ENCODE results near the gene PFKM.

PFKM gene

GRCh38 chr12:48080285-48080684 is 38.9 kb upstream of the PFKM start:
- TF ChIP-seq TAF1 (IDR thresholded peaks at IDR 0.05; ENCODE audit: low read depth, low read length) (no peak), SPI1 (IDR thresholded peaks at IDR 0.05; ENCODE audit: low read depth, low read length) (no peak), POU2F2 (IDR thresholded peaks at IDR 0.05; ENCODE audit: low read depth, low read length) (no peak), POLR2AphosphoS5 (IDR thresholded peaks at IDR 0.05; ENCODE audit: low read depth, low read length) (no peak), POLR2A (IDR thresholded peaks at IDR 0.05; ENCODE audit: low read depth, low read length) (no peak), PAX5 (IDR thresholded peaks at IDR 0.05; ENCODE audit: insufficient read depth, low read length, severe bottlenecking) (no peak)
- no peak for FAIRE-seq

GRCh38 chr12:48080821-48081220 is 38.3 kb upstream of the PFKM start:
- FAIRE-seq, result no peak
- TF ChIP-seq POU2F2 (IDR thresholded peaks at IDR 0.05; ENCODE audit: low read depth, low read length) (no peak), POLR2AphosphoS5 (IDR thresholded peaks at IDR 0.05; ENCODE audit: low read depth, low read length) (no peak), POLR2A (IDR thresholded peaks at IDR 0.05; ENCODE audit: low read depth, low read length) (no peak), TAF1 (IDR thresholded peaks at IDR 0.05; ENCODE audit: low read depth, low read length) (no peak), PAX5 (IDR thresholded peaks at IDR 0.05; ENCODE audit: insufficient read depth, low read length, severe bottlenecking) (no peak), SPI1 (IDR thresholded peaks at IDR 0.05; ENCODE audit: low read depth, low read length) (no peak)
- no peak for DNase-seq (ENCODE audit: insufficient read length, low spot score)

More at GRCh38 chr12:48080285-48080684, 38.9 kb upstream of the PFKM start:
- no peak for DNase-seq (ENCODE audit: insufficient read length, low spot score)

GRCh38 chr12:48084066-48084465 is 35.1 kb upstream of the PFKM start:
- FAIRE-seq (no peak), DNase-seq (ENCODE audit: insufficient read length, low spot score) (no peak)
- no peak for TF ChIP-seq SPI1 (IDR thresholded peaks at IDR 0.05; ENCODE audit: low read depth, low read length)
- no peak for TF ChIP-seq PAX5 (IDR thresholded peaks at IDR 0.05; ENCODE audit: insufficient read depth, low read length, severe bottlenecking)
- TF ChIP-seq POLR2AphosphoS5 (IDR thresholded peaks at IDR 0.05; ENCODE audit: low read depth, low read length), result no peak

- FAIRE-seq (no peak), DNase-seq (ENCODE audit: insufficient read length, low spot score) (no peak)
- TF ChIP-seq POU2F2 (IDR thresholded peaks at IDR 0.05; ENCODE audit: low read depth, low read length) (no peak), POLR2A (IDR thresholded peaks at IDR 0.05; ENCODE audit: low read depth, low read length) (no peak), SPI1 (IDR thresholded peaks at IDR 0.05; ENCODE audit: low read depth, low read length) (peak; percentile 73), PAX5 (IDR thresholded peaks at IDR 0.05; ENCODE audit: insufficient read depth, low read length, severe bottlenecking) (no peak), TAF1 (IDR thresholded peaks at IDR 0.05; ENCODE audit: low read depth, low read length) (no peak)
These were observed 34.2 kb upstream of the PFKM start for GRCh38 chr12:48084841-48085460.

- peak; percentile 46; the same call in 1 of the 2 replicates for TF ChIP-seq SPI1 (IDR thresholded peaks at IDR 0.05; ENCODE audit: low read depth, low read length)
- TF ChIP-seq POLR2A (IDR thresholded peaks at IDR 0.05; ENCODE audit: low read depth, low read length), result no peak
- FAIRE-seq (peak; percentile 5), DNase-seq (ENCODE audit: insufficient read length, low spot score) (no peak)
These were observed 32.8 kb upstream of the PFKM start for GRCh38 chr12:48086327-48086726.

- TF ChIP-seq POLR2AphosphoS5 (IDR thresholded peaks at IDR 0.05; ENCODE audit: low read depth, low read length) (no peak), SPI1 (IDR thresholded peaks at IDR 0.05; ENCODE audit: low read depth, low read length) (no peak), TAF1 (IDR thresholded peaks at IDR 0.05; ENCODE audit: low read depth, low read length) (no peak), POLR2A (IDR thresholded peaks at IDR 0.05; ENCODE audit: low read depth, low read length) (no peak), PAX5 (IDR thresholded peaks at IDR 0.05; ENCODE audit: insufficient read depth, low read length, severe bottlenecking) (no peak), POU2F2 (IDR thresholded peaks at IDR 0.05; ENCODE audit: low read depth, low read length) (no peak)
- no peak for DNase-seq (ENCODE audit: insufficient read length, low spot score)
- no peak for FAIRE-seq
These were observed 26.6 kb upstream of the PFKM start for GRCh38 chr12:48092611-48093010.

GRCh38 chr12:48104531-48104930 is 14.6 kb upstream of the PFKM start:
- DNase-seq (ENCODE audit: insufficient read length, low spot score), result no peak
- TF ChIP-seq POLR2AphosphoS5 (IDR thresholded peaks at IDR 0.05; ENCODE audit: low read depth, low read length) (no peak), POLR2A (IDR thresholded peaks at IDR 0.05; ENCODE audit: low read depth, low read length) (no peak), SPI1 (IDR thresholded peaks at IDR 0.05; ENCODE audit: low read depth, low read length) (no peak), TAF1 (IDR thresholded peaks at IDR 0.05; ENCODE audit: low read depth, low read length) (no peak), POU2F2 (IDR thresholded peaks at IDR 0.05; ENCODE audit: low read depth, low read length) (no peak), PAX5 (IDR thresholded peaks at IDR 0.05; ENCODE audit: insufficient read depth, low read length, severe bottlenecking) (no peak)
- FAIRE-seq, result no peak

- FAIRE-seq (peak; percentile 64), DNase-seq (ENCODE audit: insufficient read length, low spot score) (peak; percentile 27)
These were observed 13.8 kb upstream of the PFKM start for GRCh38 chr12:48105321-48105866.

GRCh38 chr12:48105867-48106680 is 13.1 kb upstream of the PFKM start, which contains the start of gene SENP1:
Gene SENP1, minus strand, starts transcription at chr12:48106079. Its CDS starts 4,607 bp downstream, at chr12:48101472.
- FAIRE-seq, result peak; percentile 70
- peak; percentile 67 for DNase-seq (ENCODE audit: insufficient read length, low spot score)
- TF ChIP-seq SPI1 (IDR thresholded peaks at IDR 0.05; ENCODE audit: low read depth, low read length) (no peak), POLR2AphosphoS5 (IDR thresholded peaks at IDR 0.05; ENCODE audit: low read depth, low read length) (peak; percentile 79), TAF1 (IDR thresholded peaks at IDR 0.05; ENCODE audit: low read depth, low read length) (peak; percentile 73), POLR2A (IDR thresholded peaks at IDR 0.05; ENCODE audit: low read depth, low read length) (peak; percentile 79), PAX5 (IDR thresholded peaks at IDR 0.05; ENCODE audit: insufficient read depth, low read length, severe bottlenecking) (peak; percentile 99), POU2F2 (IDR thresholded peaks at IDR 0.05; ENCODE audit: low read depth, low read length) (no peak; the same call in 1 of the 2 replicates)

More at GRCh38 chr12:48105321-48105866, 13.8 kb upstream of the PFKM start:
- TF ChIP-seq SPI1 (IDR thresholded peaks at IDR 0.05; ENCODE audit: low read depth, low read length) (no peak), PAX5 (IDR thresholded peaks at IDR 0.05; ENCODE audit: insufficient read depth, low read length, severe bottlenecking) (no peak), TAF1 (IDR thresholded peaks at IDR 0.05; ENCODE audit: low read depth, low read length) (peak; percentile 33; the same call in 1 of the 2 replicates), POLR2A (IDR thresholded peaks at IDR 0.05; ENCODE audit: low read depth, low read length) (peak; percentile 72; the same call in 1 of the 2 replicates), POLR2AphosphoS5 (IDR thresholded peaks at IDR 0.05; ENCODE audit: low read depth, low read length) (peak; percentile 76), POU2F2 (IDR thresholded peaks at IDR 0.05; ENCODE audit: low read depth, low read length) (0 out of 2 replicates have a peak, but pooled peaks have one; percentile 29)
